Fibroblast of gingiva (primary cell): ENCODE data around the gene RIPOR1.

Source experiments
- DNase-seq: peaks from one replicate; pipeline ENCODE4 v3.0.0-alpha.2; 2011; ENCODE audit warnings: low read depth

RIPOR1 gene

GRCh38 chr16:67558859-67559258 lies 30.2 kb downstream of the RIPOR1 start:
- DNase-seq, result no peak

- no peak for DNase-seq
These were observed 32.3 kb downstream of the RIPOR1 start for GRCh38 chr16:67560827-67561342.

- DNase-seq, result no peak
These were observed 32.8 kb downstream of the RIPOR1 start for GRCh38 chr16:67561501-67561823.

GRCh38 chr16:67561824-67562525 lies 33.3 kb downstream of the RIPOR1 start:
- peak; percentile 98 for DNase-seq

GRCh38 chr16:67562526-67562917 lies 33.9 kb downstream of the RIPOR1 start, which contains the start of gene CTCF:
CTCF (plus strand) TSS chr16:67562526; CDS start chr16:67610833, 48,307 bp downstream.
- peak; percentile 84 for DNase-seq

- DNase-seq, result peak; percentile 49
These were observed 34.5 kb downstream of the RIPOR1 start for GRCh38 chr16:67562918-67563707.

GRCh38 chr16:67563708-67564468 lies 35.3 kb downstream of the RIPOR1 start:
- DNase-seq, result peak; percentile 90

- DNase-seq, result no peak
These were observed 37.0 kb downstream of the RIPOR1 start for GRCh38 chr16:67565470-67566100.

GRCh38 chr16:67571464-67571863 lies 42.8 kb downstream of the RIPOR1 start:
- DNase-seq, result no peak

GRCh38 chr16:67571981-67572431 lies 43.4 kb downstream of the RIPOR1 start:
- DNase-seq, result no peak

- no peak for DNase-seq
These were observed 51.1 kb downstream of the RIPOR1 start for GRCh38 chr16:67579686-67580085.

- no peak for DNase-seq
These were observed 51.6 kb downstream of the RIPOR1 start for GRCh38 chr16:67580202-67580601.

GRCh38 chr16:67593288-67593687 lies 64.7 kb downstream of the RIPOR1 start:
- DNase-seq, result no peak

- no peak for DNase-seq
These were observed 65.1 kb downstream of the RIPOR1 start for GRCh38 chr16:67593701-67594100.

GRCh38 chr16:67594256-67594915 lies 65.8 kb downstream of the RIPOR1 start:
- no peak for DNase-seq

GRCh38 chr16:67594956-67595355 lies 66.3 kb downstream of the RIPOR1 start:
- no peak for DNase-seq
